IMR-90 (cell line): ENCODE measurements around the gene KDM4F.

Experiments
- BHLHE40 ChIP-seq: fragments of 150-350 bp; IDR thresholded peaks from 2 replicates; pipeline ENCODE4 v1.6.1; 2016; ENCODE audit warnings: mild to moderate bottlenecking, low read depth, low read length
- CEBPB ChIP-seq: IDR thresholded peaks from 2 replicates; pipeline ENCODE4 v1.6.1; 2012; ENCODE audit warnings: low read depth, low read length, improper control_type of control experiment
- CTCF ChIP-seq: conservative IDR thresholded peaks from 2 replicates; pipeline ENCODE4 v1.5.1; 2012; ENCODE audit warnings: mild to moderate bottlenecking, low read depth, low read length, improper control_type of control experiment
- ELK1 ChIP-seq: fragments of 150-350 bp; IDR thresholded peaks from 2 replicates; pipeline ENCODE4 v1.6.1; 2016; ENCODE audit warnings: low read depth, mild to moderate bottlenecking, low read length, moderate library complexity, borderline replicate concordance
- FOS ChIP-seq: fragments of 150-350 bp; IDR thresholded peaks from 2 replicates; pipeline ENCODE4 v1.6.1; 2016; ENCODE audit warnings: low read depth, low read length
- MAFK ChIP-seq: IDR thresholded peaks from 2 replicates; pipeline ENCODE4 v1.6.1; 2012; ENCODE audit warnings: low read depth, low read length, improper control_type of control experiment
- MXI1 ChIP-seq: IDR thresholded peaks from 2 replicates; pipeline ENCODE4 v1.6.1; 2012; ENCODE audit warnings: low read depth, mild to moderate bottlenecking, low read length, moderate library complexity, borderline replicate concordance
- POLR2A ChIP-seq: IDR thresholded peaks from 2 replicates; pipeline ENCODE4 v1.6.1; 2012; ENCODE audit warnings: mild to moderate bottlenecking, low read depth, low read length
- RAD21 ChIP-seq: IDR thresholded peaks from 2 replicates; pipeline ENCODE4 v1.6.1; 2012; ENCODE audit warnings: low read length, improper control_type of control experiment
- RCOR1 ChIP-seq: IDR thresholded peaks from 2 replicates; pipeline ENCODE4 v1.6.1; 2012; ENCODE audit warnings: mild to moderate bottlenecking, low read length, improper control_type of control experiment; ENCODE audit not compliant: insufficient replicate concordance
- RFX5 ChIP-seq: IDR thresholded peaks from 2 replicates; pipeline ENCODE4 v1.8.0; 2012; ENCODE audit warnings: low read depth, mild to moderate bottlenecking, low read length, moderate library complexity
- SMC3 ChIP-seq: fragments of 150-350 bp; IDR thresholded peaks from 2 replicates; pipeline ENCODE4 v1.6.1; 2016; ENCODE audit warnings: low read depth, mild to moderate bottlenecking, antibody characterized with exemption, low read length, moderate library complexity
- USF2 ChIP-seq: fragments of 150-350 bp; IDR thresholded peaks from 2 replicates; pipeline ENCODE4 v1.6.1; 2017; ENCODE audit warnings: mild to moderate bottlenecking, antibody characterized with exemption, low read length, low read depth

- TF ChIP-seq CTCF: no peak
- TF ChIP-seq POLR2A: no peak
- TF ChIP-seq ELK1: no peak
- no peak for TF ChIP-seq SMC3
- no peak for TF ChIP-seq MXI1
- TF ChIP-seq USF2: no peak
- TF ChIP-seq RFX5: no peak
- TF ChIP-seq RAD21: no peak
- TF ChIP-seq MAFK: no peak
- TF ChIP-seq CEBPB: no peak
- no peak for TF ChIP-seq RCOR1
- no peak for TF ChIP-seq BHLHE40
- no peak for TF ChIP-seq FOS
Observed at GRCh38 chr11:95042906-95043305, 6.3 kb upstream of the KDM4F start.
